Measurements from ENCODE around the gene MAN1B1. TPM values are rescaled to one million over a fixed set of nuclear protein-coding genes. Genes with fewer than 3 reads are reported as not detected.

MAN1B1 gene
- total RNA-seq, 1 donor from 2014 or later, result 58.9 TPM

GRCh38 chr9:137149942-137150616, 63.3 kb downstream of the MAN1B1 start:
- no peak overlapping the region for H3K4me3 Mint-ChIP-seq
- H3K27ac Mint-ChIP-seq, result no peak overlapping the region
- no peak for DNase-seq (ENCODE audit: extremely low spot score, unreplicated experiment)
- no peak for TF ChIP-seq CTCF (conservative IDR thresholded peaks at IDR 0.05)
- H3K27me3 Mint-ChIP-seq, result peaks cover 19% of the 10 kb centered on the region
- H3K9me3 Mint-ChIP-seq, result no peaks in the 10 kb centered on the region
- H3K36me3 Mint-ChIP-seq, result no peaks in the 10 kb centered on the region
- no peaks in the 10 kb centered on the region for H3K4me1 Mint-ChIP-seq (ENCODE audit: unreplicated experiment)

- no peak overlapping the region for H3K27ac Mint-ChIP-seq
- H3K4me1 Mint-ChIP-seq (ENCODE audit: unreplicated experiment), result no peaks in the 10 kb centered on the region
- H3K36me3 Mint-ChIP-seq, result no peaks in the 10 kb centered on the region
- no peaks in the 10 kb centered on the region for H3K9me3 Mint-ChIP-seq
- DNase-seq (ENCODE audit: extremely low spot score, unreplicated experiment), result no peak
- no peak overlapping the region for H3K4me3 Mint-ChIP-seq
- TF ChIP-seq CTCF (conservative IDR thresholded peaks at IDR 0.05), result no peak
- H3K27me3 Mint-ChIP-seq, result peaks cover 24% of the 10 kb centered on the region
These were observed 64.1 kb downstream of the MAN1B1 start for GRCh38 chr9:137150617-137151457.

- Mint-ChIP-seq H3K4me1 (ENCODE audit: unreplicated experiment) (no peaks in the 10 kb centered on the region), H3K9me3 (no peaks in the 10 kb centered on the region), H3K4me3 (no peak overlapping the region), H3K27ac (no peak overlapping the region), H3K27me3 (peaks cover 35% of the 10 kb centered on the region), H3K36me3 (no peaks in the 10 kb centered on the region)
- no peak for DNase-seq (ENCODE audit: extremely low spot score, unreplicated experiment)
- TF ChIP-seq CTCF (conservative IDR thresholded peaks at IDR 0.05), result no peak
These were observed 66.1 kb downstream of the MAN1B1 start for GRCh38 chr9:137152844-137153405.

GRCh38 chr9:137156567-137157375, 70.0 kb downstream of the MAN1B1 start:
- no peak for DNase-seq (ENCODE audit: extremely low spot score, unreplicated experiment)
- no peak overlapping the region for H3K27ac Mint-ChIP-seq
- H3K4me1 Mint-ChIP-seq (ENCODE audit: unreplicated experiment), result no peaks in the 10 kb centered on the region
- peaks cover 63% of the 10 kb centered on the region for H3K27me3 Mint-ChIP-seq
- no peak overlapping the region for H3K4me3 Mint-ChIP-seq
- H3K36me3 Mint-ChIP-seq, result no peaks in the 10 kb centered on the region
- H3K9me3 Mint-ChIP-seq, result no peaks in the 10 kb centered on the region
- no peak for TF ChIP-seq CTCF (conservative IDR thresholded peaks at IDR 0.05)

- H3K27me3 Mint-ChIP-seq, result peaks cover 65% of the 10 kb centered on the region
These were observed 71.0 kb downstream of the MAN1B1 start for GRCh38 chr9:137157618-137158415.

More at GRCh38 chr9:137157618-137158415, 71.0 kb downstream of the MAN1B1 start:
- TF ChIP-seq CTCF (conservative IDR thresholded peaks at IDR 0.05), result no peak
- Mint-ChIP-seq H3K27ac (no peak overlapping the region), H3K9me3 (no peaks in the 10 kb centered on the region), H3K4me1 (ENCODE audit: unreplicated experiment) (no peaks in the 10 kb centered on the region), H3K36me3 (no peaks in the 10 kb centered on the region), H3K4me3 (no peak overlapping the region)
- no peak for DNase-seq (ENCODE audit: extremely low spot score, unreplicated experiment)

Measured in type B pancreatic cell (in vitro differentiated cells).